HepG2 (cell line): Measurements from ENCODE around the gene BTBD19. TPM values are rescaled to one million over a fixed set of nuclear protein-coding genes. Genes with fewer than 3 reads are reported as not detected.
A peak's percentile ranks its signal among the peaks of the same experiment; 100 is the strongest.

Source experiments
- BCL6 ChIP-seq: IDR thresholded peaks from 2 replicates; pipeline ENCODE4 v1.6.1; 2016; ENCODE audit warnings: missing genetic modification reagents, missing compliant biosample characterization
- EEA1 ChIP-seq: sonication (generic); formaldehyde crosslinking; IDR thresholded peaks from 2 replicates; pipeline ENCODE4 v1.5.1; 2020; ENCODE audit warnings: mild to moderate bottlenecking, missing genetic modification reagents, borderline replicate concordance
- EZH2 ChIP-seq: conservative IDR thresholded peaks from 2 replicates; pipeline ENCODE4 v1.6.1; 2012; ENCODE audit warnings: mild to moderate bottlenecking, low read depth, low read length, moderate library complexity
- MXD3 ChIP-seq: IDR thresholded peaks from 2 replicates; pipeline ENCODE4 v1.6.1; 2016; ENCODE audit warnings: mild to moderate bottlenecking, missing biosample characterization, missing genetic modification reagents
- RFX3 ChIP-seq: IDR thresholded peaks from 2 replicates; pipeline ENCODE4 v1.6.1; 2016; ENCODE audit warnings: missing biosample characterization, missing genetic modification reagents
- TFDP2 ChIP-seq: sonication (generic); formaldehyde crosslinking; IDR thresholded peaks from 2 replicates; pipeline ENCODE4 v1.4.0; 2020; ENCODE audit warnings: missing genetic modification reagents
- ZFP91 ChIP-seq: sonication (generic); formaldehyde crosslinking; IDR thresholded peaks from 2 replicates; pipeline ENCODE4 v1.9.0; 2022; ENCODE audit warnings: missing genetic modification reagents, mild to moderate bottlenecking, borderline replicate concordance
- ZNF142 ChIP-seq: sonication (generic); formaldehyde crosslinking; IDR thresholded peaks from 2 replicates; pipeline ENCODE4 v1.4.0; 2020; ENCODE audit warnings: missing genetic modification reagents
- ZNF770 ChIP-seq: sonication (generic); formaldehyde crosslinking; IDR thresholded peaks from 2 replicates; pipeline ENCODE4 v1.5.0; 2020; ENCODE audit warnings: mild to moderate bottlenecking, missing genetic modification reagents
- ZNF800 ChIP-seq: sonication (generic); formaldehyde crosslinking; IDR thresholded peaks from 2 replicates; pipeline ENCODE4 v1.4.0; 2020; ENCODE audit warnings: missing genetic modification reagents
- polyA plus RNA-seq, 8 experiments: library from polyadenylated mRNA; depleted of rRNA in 3 of 8; stranded (reverse) in 7 of 8; unstranded in 1 of 8; fragments of >200 nt; fragmentation: Illumina TruSeq in 4 of 8; extraction: Trizol in 4 of 8; gene quantifications; 2 replicates each; pipeline versions ENCODE4 v1.2.1 to v1.2.3, GENCODE V29; 2011 to 2016; ENCODE audit warnings: low read depth in 4 of 8, missing spikeins in 1 of 8, mixed read lengths in 1 of 8; ENCODE audit not compliant: insufficient read depth in 1 of 8
- total RNA-seq, 5 experiments: library from RNA; depleted of rRNA; stranded (reverse); fragments of >200 nt; fragmentation: Illumina TruSeq; extraction: Trizol; gene quantifications; 2 replicates each; pipeline ENCODE4 v1.2.3, GENCODE V29; 2016; ENCODE audit warnings: low read depth in 1 of 5

BTBD19 gene
- total and polyA plus RNA-seq, 2 of the 13 experiments (the other 11 are each of a cell fraction or from before 2014, with no cell fraction given), result 2.7 to 6.7 TPM

- TF ChIP-seq ZNF800 (CRISPR knock-in tag) (peak; percentile 92), ZNF770 (CRISPR knock-in tag) (0 out of 2 replicates have a peak, but pooled peaks have one; percentile 28), ZNF142 (CRISPR knock-in tag) (peak; percentile 38; the same call in 1 of the 2 replicates), MXD3 (CRISPR knock-in tag) (peak; percentile 60; the same call in 1 of the 2 replicates), RFX3 (CRISPR knock-in tag) (0 out of 2 replicates have a peak, but pooled peaks have one; percentile 41), BCL6 (CRISPR knock-in tag) (0 out of 2 replicates have a peak, but pooled peaks have one; percentile 30), EZH2 (no peak), EEA1 (CRISPR knock-in tag) (no peak), ZFP91 (CRISPR knock-in tag) (peak; percentile 61; the same call in 1 of the 2 replicates), TFDP2 (CRISPR knock-in tag) (0 out of 2 replicates have a peak, but pooled peaks have one; percentile 25)
Measured at GRCh38 chr1:44842862-44843655, 34.7 kb downstream of the BTBD19 start, which contains the start of gene PTCH2 (continued).
